HEK293T (cell line): ENCODE measurements around the gene TMEM37.

ENCODE experiments used
- CTCF ChIA-PET: fragments of 350-600 bp; formaldehyde crosslinking; extraction: SDS; loops from one replicate; lab custom pipeline; 2021; ENCODE audit warnings: antibody characterized with exemption, inconsistent platforms; lab: Yijun Ruan, JAX
- POLR2A ChIA-PET: fragments of 350-600 bp; formaldehyde crosslinking; extraction: SDS; loops from one replicate; lab custom pipeline; 2020; ENCODE audit warnings: antibody characterized with exemption, inconsistent platforms; lab: Yijun Ruan, JAX
- DNase-seq: peaks from one replicate; pipeline ENCODE4 v3.0.0; 2012; ENCODE audit warnings: mixed read lengths; ENCODE audit errors: extremely low spot score
- ARNT ChIP-seq: fragments of 450-650 bp; IDR thresholded peaks from 2 replicates; pipeline ENCODE4 v1.6.1; 2017; ENCODE audit warnings: mild to moderate bottlenecking
- BHLHE40 ChIP-seq: fragments of 450-650 bp; IDR thresholded peaks from 2 replicates; pipeline ENCODE4 v1.6.1; 2016; ENCODE audit warnings: mild to moderate bottlenecking, moderate library complexity, borderline replicate concordance
- CTBP1 ChIP-seq: fragments of 450-650 bp; IDR thresholded peaks from 2 replicates; pipeline ENCODE4 v1.6.1; 2016; ENCODE audit warnings: borderline replicate concordance
- ELF4 ChIP-seq: fragments of 450-650 bp; IDR thresholded peaks from 2 replicates; pipeline ENCODE4 v1.6.1; 2017; ENCODE audit warnings: antibody characterized with exemption
- FOXA1 ChIP-seq: fragments of 450-650 bp; IDR thresholded peaks from 2 replicates; pipeline ENCODE4 v1.6.1; 2016; ENCODE audit warnings: mild to moderate bottlenecking
- FOXK2 ChIP-seq: fragments of 450-650 bp; IDR thresholded peaks from 2 replicates; pipeline ENCODE4 v1.6.1; 2016; ENCODE audit warnings: mild to moderate bottlenecking
- FOXM1 ChIP-seq: fragments of 450-650 bp; IDR thresholded peaks from 2 replicates; pipeline ENCODE4 v1.6.1; 2017; ENCODE audit warnings: mild to moderate bottlenecking, borderline replicate concordance
- HDGF ChIP-seq: fragments of 450-650 bp; IDR thresholded peaks from 2 replicates; pipeline ENCODE4 v1.6.1; 2017; ENCODE audit warnings: antibody characterized with exemption, borderline replicate concordance
- L3MBTL2 ChIP-seq: fragments of 450-650 bp; conservative IDR thresholded peaks from 2 replicates; pipeline ENCODE4 v1.6.1; 2016; ENCODE audit warnings: mild to moderate bottlenecking
- LEF1 ChIP-seq: fragments of 450-650 bp; IDR thresholded peaks from 2 replicates; pipeline ENCODE4 v1.6.1; 2017; ENCODE audit warnings: mild to moderate bottlenecking, borderline replicate concordance
- NFRKB ChIP-seq: fragments of 450-650 bp; IDR thresholded peaks from 2 replicates; pipeline ENCODE4 v1.6.1; 2016; ENCODE audit warnings: mild to moderate bottlenecking, moderate library complexity
- PKNOX1 ChIP-seq: fragments of 450-650 bp; IDR thresholded peaks from 2 replicates; pipeline ENCODE4 v1.6.1; 2016
- SP1 ChIP-seq: fragments of 450-650 bp; IDR thresholded peaks from 2 replicates; pipeline ENCODE4 v1.6.1; 2017
- SUZ12 ChIP-seq: fragments of 450-650 bp; IDR thresholded peaks from 2 replicates; pipeline ENCODE4 v1.6.1; 2016; ENCODE audit warnings: mild to moderate bottlenecking
- TARDBP ChIP-seq: fragments of 450-650 bp; IDR thresholded peaks from 2 replicates; pipeline ENCODE4 v1.6.1; 2016
- ZNF384 ChIP-seq: fragments of 450-650 bp; IDR thresholded peaks from 2 replicates; pipeline ENCODE4 v1.6.1; 2016

The TMEM37 gene

GRCh38 chr2:119478188-119478977 is 46.7 kb downstream of the TMEM37 start:
- CTCF ChIA-PET, result no interaction called here
- POLR2A ChIA-PET, result no interaction called here
- TF ChIP-seq ELF4, result no peak
- TF ChIP-seq FOXM1, result no peak
- no peak for TF ChIP-seq PKNOX1
- TF ChIP-seq HDGF, result no peak
- TF ChIP-seq L3MBTL2, result no peak
- no peak for TF ChIP-seq ARNT
- no peak for TF ChIP-seq NFRKB
- TF ChIP-seq BHLHE40, result no peak
- TF ChIP-seq SP1, result no peak
- TF ChIP-seq ZNF384, result no peak
- no peak for TF ChIP-seq LEF1
- TF ChIP-seq TARDBP, result no peak
- no peak for TF ChIP-seq FOXK2
- TF ChIP-seq FOXA1, result no peak
- TF ChIP-seq CTBP1, result no peak
- no peak for TF ChIP-seq SUZ12

GRCh38 chr2:119478978-119479295 is 47.3 kb downstream of the TMEM37 start:
- ChIA-PET CTCF (interaction anchor here (1.4 kb wide), 1 partner anchor 10 kb away, joined by 3 read pairs; no protein-coding TSS in a partner anchor), POLR2A (no interaction called here)
- TF ChIP-seq ELF4, result no peak
- TF ChIP-seq HDGF, result no peak
- no peak for TF ChIP-seq ZNF384
- no peak for TF ChIP-seq SUZ12
- TF ChIP-seq FOXA1, result no peak
- DNase-seq, result no peak

More at GRCh38 chr2:119478188-119478977, 46.7 kb downstream of the TMEM37 start:
- no peak for DNase-seq

- ChIA-PET CTCF (interaction anchor here (1.1 to 1.4 kb wide), 2 partner anchors 11 to 161 kb away, joined by 3 to 4 read pairs; no protein-coding TSS in a partner anchor), POLR2A (no interaction called here)
- DNase-seq, result no peak
- no peak for TF ChIP-seq CTBP1
- no peak for TF ChIP-seq L3MBTL2
- TF ChIP-seq ZNF384, result no peak
- TF ChIP-seq NFRKB, result no peak
- no peak for TF ChIP-seq FOXM1
These were observed 48.5 kb downstream of the TMEM37 start for GRCh38 chr2:119480184-119480583.

- no peak for DNase-seq
- TF ChIP-seq FOXK2 (no peak), TARDBP (no peak), FOXM1 (no peak), SUZ12 (no peak), PKNOX1 (no peak), ARNT (no peak), SP1 (no peak), LEF1 (no peak), HDGF (no peak), NFRKB (no peak), ZNF384 (no peak), CTBP1 (no peak), FOXA1 (no peak), BHLHE40 (no peak), ELF4 (no peak), L3MBTL2 (no peak)
- ChIA-PET CTCF (interaction anchor here (1.1 kb wide), 1 partner anchor 160 kb away, joined by 4 read pairs; no protein-coding TSS in a partner anchor), POLR2A (no interaction called here)
These were observed 49.1 kb downstream of the TMEM37 start for GRCh38 chr2:119480718-119481142.

DNA sequence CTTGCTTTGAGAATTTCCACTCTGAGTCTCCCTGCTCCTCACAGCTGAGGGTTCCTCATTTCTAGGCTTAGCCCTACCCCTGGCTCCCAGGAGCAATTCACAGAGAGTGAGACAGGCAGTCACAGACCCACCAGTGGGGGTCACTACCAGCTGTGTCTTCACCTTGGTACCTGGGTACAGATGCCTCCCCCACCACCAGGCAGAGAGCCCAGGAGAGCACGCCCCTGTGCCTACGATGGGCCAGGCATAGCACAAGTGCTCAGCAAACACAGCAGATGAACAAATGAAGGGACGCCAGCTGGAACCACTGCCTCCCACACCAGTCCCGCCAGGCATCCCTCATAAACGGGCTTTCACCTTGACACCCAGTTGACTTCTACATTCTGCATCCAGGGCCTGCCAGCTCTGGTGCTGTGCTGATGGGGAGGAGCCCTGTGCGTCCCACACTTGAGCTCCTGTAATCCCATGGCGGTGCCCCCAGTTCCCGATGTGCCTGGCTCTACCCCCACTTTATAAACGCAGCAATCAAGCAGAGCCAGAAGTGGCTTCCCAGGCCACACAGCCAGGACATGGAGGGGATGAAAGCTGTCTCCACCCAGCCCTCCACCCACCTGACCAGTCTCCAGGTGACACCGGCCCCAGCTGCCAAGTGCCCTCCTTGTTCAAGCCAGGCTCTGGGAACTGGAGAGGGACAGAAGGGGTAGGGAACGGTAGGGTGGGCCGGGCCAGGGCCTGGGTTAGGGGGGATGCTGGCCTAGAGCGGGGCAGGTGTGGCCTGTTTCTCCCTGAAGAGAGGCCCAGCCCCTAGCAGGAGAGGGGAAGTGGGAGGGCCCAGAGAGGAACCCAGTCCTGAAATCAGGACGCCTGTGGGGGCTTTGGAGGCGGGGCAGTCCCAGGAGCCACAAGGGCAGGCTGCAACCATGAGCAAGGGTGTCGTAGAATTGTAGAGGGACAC is 50.1 kb downstream of the TMEM37 start:
- DNase-seq, result no peak
- TF ChIP-seq ARNT (no peak), ZNF384 (no peak), PKNOX1 (no peak), FOXA1 (no peak), ELF4 (no peak), HDGF (no peak), FOXM1 (no peak), LEF1 (no peak), CTBP1 (no peak), SP1 (no peak), L3MBTL2 (no peak), NFRKB (no peak), FOXK2 (no peak), TARDBP (no peak), BHLHE40 (no peak), SUZ12 (no peak)
- POLR2A ChIA-PET, result no interaction called here
- CTCF ChIA-PET, result interaction anchor here (1.1 kb wide), 1 partner anchor 159 kb away, joined by 4 read pairs; no protein-coding TSS in a partner anchor
